ENCODE results near the gene TBC1D2B.

GRCh38 chr15:78003539-78004008, 73.9 kb downstream of the TBC1D2B start:
- no peak for TF ChIP-seq CTCF (IDR thresholded peaks at IDR 0.05)
- TF ChIP-seq POLR2A (IDR thresholded peaks at IDR 0.05), result no peak
- peak in 1 of 3 donors; percentile 30 for TF ChIP-seq POLR2AphosphoS5 (IDR thresholded peaks at IDR 0.05)
- TF ChIP-seq EP300 (IDR thresholded peaks at IDR 0.05), result no peak

Data from stomach (tissue), 4 donors.